Adrenal gland (tissue), 12 donors: Measurements from ENCODE around the gene DNAAF5. TPM values are rescaled to one million over a fixed set of nuclear protein-coding genes. Genes with fewer than 3 reads are reported as not detected.

ENCODE experiments used
- DNase-seq, 7 donors: peaks; one replicate each; pipeline ENCODE4 v3.0.0-alpha.2; 2019 to 2020
- H3K27ac ChIP-seq, 5 donors: fragments of 200-600 bp; sonication (generic) in 4 of 5; 1 replicate in 3 of 5; 2 replicates in 2 of 5; pipeline versions ENCODE4 v1.5.1 to v1.8.0; 2016 to 2020; ENCODE audit warnings: mild to moderate bottlenecking in 1 of 5
- H3K27me3 ChIP-seq: fragments of 200-600 bp; 2 replicates; pipeline ENCODE4 v1.8.0; 2021
- H3K36me3 ChIP-seq, 2 donors: fragments of 200-600 bp; replicated peaks in 1 of 2; 1 replicate in 1 of 2; 2 replicates in 1 of 2; pipeline versions ENCODE4 v1.5.1 to v1.8.0; 2018 to 2022
- H3K4me1 ChIP-seq, 2 donors: fragments of 200-600 bp; replicated peaks in 1 of 2; 1 replicate in 1 of 2; 2 replicates in 1 of 2; pipeline versions ENCODE4 v1.5.1 to v1.8.0; 2018 to 2021
- H3K4me3 ChIP-seq, 4 donors: fragments of 200-600 bp; sonication (generic) in 3 of 4; one replicate each; pipeline ENCODE4 v1.5.1; 2016 to 2018
- H3K9me3 ChIP-seq, 3 donors: fragments of 200-600 bp; sonication (generic) in 1 of 3; replicated peaks in 1 of 3; 1 replicate in 2 of 3; 2 replicates in 1 of 3; pipeline versions ENCODE4 v1.5.1 to v1.8.0; 2016 to 2021
- POLR2A ChIP-seq, 2 donors: fragments of 450-650 bp; IDR thresholded peaks; one replicate each; pipeline ENCODE4 v1.6.1; 2017; ENCODE audit warnings: antibody characterized with exemption in 2 of 2, mild to moderate bottlenecking in 2 of 2, moderate library complexity in 1 of 2
- WGBS, 4 donors: extraction: QIAGEN DNeasy Blood & Tissue Kit in 2 of 4; methylation state at CpG; one replicate each; pipeline versions ENCODE4 v1.1.5 to v1.1.7; 2013 to 2017; 5-methylcytosine and 5-hydroxymethylcytosine counted together
- intact Hi-C, 2 donors: fragments of 100-400 bp; cut with DNase I; formaldehyde crosslinking; loops; one replicate each; pipeline versions ENCODE4 v1.14.1 to v1.15.0; 2022 to 2023
- polyA plus RNA-seq, 3 donors: library from polyadenylated mRNA; stranded (reverse); fragments of 200-250 nt in 2 of 3; fragments of 350-450 nt in 1 of 3; fragmentation: Illumina TruSeq in 1 of 3; extraction: RNeasy Lipid Tissue Mini Kit (QIAGEN cat#74804) in 1 of 3; gene quantifications; one replicate each; pipeline ENCODE4 v1.2.3, GENCODE V29; 2013 to 2014
- total RNA-seq, 9 donors: library from RNA; depleted of rRNA in 4 of 9; stranded (reverse); fragments of >200 nt in 4 of 9; fragments of 120-200 nt in 1 of 9; fragmentation: NEBNext Ultra II Directional in 1 of 9; extraction: Animal tissue kit (Norgen Biotek cat#: 25700) in 1 of 9; gene quantifications; one replicate each; pipeline versions ENCODE4 v1.1.0 to v1.2.4, GENCODE V29; 2013 to 2023
- TF ChIP-seq, protein P1 (sequence below), 6 experiments: fragments of 450-650 bp in 4 of 6; fragments of 200-600 bp in 2 of 6; sonication (generic) in 1 of 6; IDR thresholded peaks; 1 replicate in 5 of 6; 2 replicates in 1 of 6; pipeline versions ENCODE4 v1.5.1 to v1.8.0; 2016 to 2021; ENCODE audit warnings: antibody characterized with exemption in 6 of 6, mild to moderate bottlenecking in 2 of 6, moderate library complexity in 1 of 6
- donor health status: healthy with polysubstance abuse.
- donor health status: Bipolar disorder and iron deficiency.
- donor health status: DM: yes; HTN: yes; CAD: no.
- donor health status: DM: no; HTN: no; CAD: no.
- donor health status: DM: no; HTN: no; CAD: no.
- donor health status: DM: yes; HTN: yes; CAD: no.

Gene DNAAF5
- total and polyA plus RNA-seq, 12 donors: 7.9 to 32.7 (median 19.4) TPM

DNA sequence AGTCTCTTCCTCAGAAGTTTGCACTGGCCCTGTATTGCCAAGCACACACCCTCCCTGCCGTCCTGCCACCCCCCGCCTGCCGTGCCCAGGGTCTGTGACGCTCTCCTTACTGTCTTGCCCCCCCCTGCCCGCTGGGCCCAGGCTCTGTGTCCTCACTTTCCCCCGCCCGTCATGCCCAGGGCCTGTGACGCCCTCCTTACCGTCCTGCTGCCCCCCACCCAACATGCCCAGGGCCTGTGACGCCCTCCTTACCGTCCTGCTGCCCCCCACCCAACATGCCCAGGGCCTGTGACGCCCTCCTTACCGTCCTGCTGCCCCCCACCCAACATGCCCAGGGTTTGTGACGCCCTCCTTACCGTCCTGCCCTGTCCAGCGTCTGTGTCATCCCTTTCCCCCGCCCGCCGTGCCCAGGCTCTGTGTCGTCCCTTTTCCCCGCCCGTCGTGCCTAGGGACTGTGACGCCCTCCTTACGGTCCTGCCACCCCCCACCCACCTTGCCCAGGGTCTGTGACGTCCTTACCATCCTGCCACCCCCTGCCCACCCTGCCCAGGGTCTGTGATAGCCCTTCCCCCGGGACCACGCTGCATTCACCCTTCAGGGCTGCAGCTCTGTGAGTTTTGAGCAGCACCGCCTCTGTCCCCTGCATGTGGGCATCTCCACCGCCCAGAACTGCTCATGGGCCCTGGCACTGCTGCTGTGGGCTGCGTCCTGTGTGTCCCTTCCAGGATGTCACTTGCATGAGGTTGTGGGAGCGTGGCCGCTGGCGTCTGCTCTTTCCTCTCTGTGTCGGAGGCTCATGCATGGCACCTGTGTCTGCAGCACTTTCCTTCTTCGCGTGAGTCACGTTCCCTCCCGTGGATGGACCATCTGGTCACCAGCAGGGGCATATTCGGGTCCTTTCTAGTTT, 19.9 kb downstream of the DNAAF5 start:
- no peak overlapping the region for H3K27ac ChIP-seq
- no peaks in the 10 kb centered on the region for H3K9me3 ChIP-seq
- H3K4me3 ChIP-seq: no peak overlapping the region
- H3K4me1 ChIP-seq: no peaks in the 10 kb centered on the region
- WGBS, 4 donors: 92 to 96% (median 95%) methylated on average over 20 to 40 of the region's 40 CpGs
- DNase-seq: peak in 1 of 7 donors; percentile 3
- H3K27me3 ChIP-seq: no peaks in the 10 kb centered on the region
- H3K36me3 ChIP-seq: peaks cover 0 to 10% of the 10 kb centered on the region in 2 donors
- TF ChIP-seq, protein P1, sequence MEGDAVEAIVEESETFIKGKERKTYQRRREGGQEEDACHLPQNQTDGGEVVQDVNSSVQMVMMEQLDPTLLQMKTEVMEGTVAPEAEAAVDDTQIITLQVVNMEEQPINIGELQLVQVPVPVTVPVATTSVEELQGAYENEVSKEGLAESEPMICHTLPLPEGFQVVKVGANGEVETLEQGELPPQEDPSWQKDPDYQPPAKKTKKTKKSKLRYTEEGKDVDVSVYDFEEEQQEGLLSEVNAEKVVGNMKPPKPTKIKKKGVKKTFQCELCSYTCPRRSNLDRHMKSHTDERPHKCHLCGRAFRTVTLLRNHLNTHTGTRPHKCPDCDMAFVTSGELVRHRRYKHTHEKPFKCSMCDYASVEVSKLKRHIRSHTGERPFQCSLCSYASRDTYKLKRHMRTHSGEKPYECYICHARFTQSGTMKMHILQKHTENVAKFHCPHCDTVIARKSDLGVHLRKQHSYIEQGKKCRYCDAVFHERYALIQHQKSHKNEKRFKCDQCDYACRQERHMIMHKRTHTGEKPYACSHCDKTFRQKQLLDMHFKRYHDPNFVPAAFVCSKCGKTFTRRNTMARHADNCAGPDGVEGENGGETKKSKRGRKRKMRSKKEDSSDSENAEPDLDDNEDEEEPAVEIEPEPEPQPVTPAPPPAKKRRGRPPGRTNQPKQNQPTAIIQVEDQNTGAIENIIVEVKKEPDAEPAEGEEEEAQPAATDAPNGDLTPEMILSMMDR (IDR thresholded peaks at IDR 0.05): no peak
- intact Hi-C loops: no loop called here

GRCh38 chr7:747186-747585, 20.7 kb downstream of the DNAAF5 start:
- TF ChIP-seq POLR2A (IDR thresholded peaks at IDR 0.05): no peak
- Histone ChIP-seq H3K4me3 (no peak overlapping the region), H3K9me3 (no peaks in the 10 kb centered on the region), H3K27ac (no peak overlapping the region), H3K36me3 (peaks cover 0 to 4% of the 10 kb centered on the region in 2 donors), H3K27me3 (no peaks in the 10 kb centered on the region), H3K4me1 (no peaks in the 10 kb centered on the region)
- WGBS, 4 donors: 85 to 96% (median 92%) methylated on average over 12 of the region's 12 CpGs
- DNase-seq: no peak
- intact Hi-C loops: no loop called here

- no peak overlapping the region for H3K27ac ChIP-seq
- no peaks in the 10 kb centered on the region for H3K27me3 ChIP-seq
- no peak overlapping the region for H3K4me3 ChIP-seq
- no peaks in the 10 kb centered on the region for H3K4me1 ChIP-seq
- peaks cover 0 to 4% of the 10 kb centered on the region in 2 donors for H3K36me3 ChIP-seq
- no peak for TF ChIP-seq POLR2A (IDR thresholded peaks at IDR 0.05)
- TF ChIP-seq, protein P1 (IDR thresholded peaks at IDR 0.05): no peak
- no peaks in the 10 kb centered on the region for H3K9me3 ChIP-seq
- DNase-seq: no peak
- WGBS, 4 donors: 93 to 100% (median 97%) methylated on average over 8 to 15 of the region's 15 CpGs
- intact Hi-C loops: no loop called here
Measured at GRCh38 chr7:748446-748845, 21.9 kb downstream of the DNAAF5 start.

DNA sequence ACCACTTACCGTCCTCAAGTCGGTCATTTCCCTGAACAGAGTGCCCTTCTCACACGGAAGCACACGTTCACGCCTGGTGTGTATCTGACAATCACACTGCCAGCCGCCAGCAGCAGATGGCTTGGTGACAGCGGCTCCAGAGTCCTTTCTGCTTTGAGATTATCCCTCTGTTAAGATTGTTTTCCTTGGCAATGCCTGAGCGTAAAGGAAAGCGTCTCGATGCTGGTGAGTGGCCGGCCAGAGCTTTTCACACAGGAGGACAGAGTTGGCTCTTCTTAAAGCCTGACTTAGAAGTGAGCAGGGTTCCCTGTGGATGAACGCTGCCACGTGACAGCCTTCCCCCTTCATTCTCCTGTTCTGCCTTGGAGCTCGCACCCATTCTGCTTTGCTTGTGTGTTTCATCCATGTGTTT, 22.6 kb downstream of the DNAAF5 start:
- Histone ChIP-seq H3K27me3 (no peaks in the 10 kb centered on the region), H3K4me3 (no peak overlapping the region), H3K36me3 (peaks cover 0 to 4% of the 10 kb centered on the region in 2 donors), H3K27ac (peak overlapping the region in 1 of 5 donors; percentile 52), H3K9me3 (no peaks in the 10 kb centered on the region), H3K4me1 (no peaks in the 10 kb centered on the region)
- WGBS, 4 donors: 69 to 87% (median 76%) methylated on average over 14 of the region's 14 CpGs
- intact Hi-C loops: no loop called here
- TF ChIP-seq, protein P1 (IDR thresholded peaks at IDR 0.05): no peak
- TF ChIP-seq POLR2A (IDR thresholded peaks at IDR 0.05): no peak
- DNase-seq: peak in 1 of 7 donors; percentile 29
